ENCODE data around the gene SLC17A5. TPM values are rescaled to one million over a fixed set of nuclear protein-coding genes. Genes with fewer than 3 reads are reported as not detected.
"Not testable (repeated sequence)": the region's sequence is repeated elsewhere in the genome, so short reads cannot be mapped to it uniquely, and the experiment has no call there.

Gene SLC17A5
- 13.9 TPM for polyA plus RNA-seq (ENCODE audit: insufficient read length)

- peak; percentile 95 for DNase-seq
Observed at GRCh38 chr6:73653571-73654424, at the start of gene SLC17A5. TSS of gene SLC17A5 (minus strand) at chr6:73653992. CDS start at chr6:73653886, 106 bp downstream.

DNA sequence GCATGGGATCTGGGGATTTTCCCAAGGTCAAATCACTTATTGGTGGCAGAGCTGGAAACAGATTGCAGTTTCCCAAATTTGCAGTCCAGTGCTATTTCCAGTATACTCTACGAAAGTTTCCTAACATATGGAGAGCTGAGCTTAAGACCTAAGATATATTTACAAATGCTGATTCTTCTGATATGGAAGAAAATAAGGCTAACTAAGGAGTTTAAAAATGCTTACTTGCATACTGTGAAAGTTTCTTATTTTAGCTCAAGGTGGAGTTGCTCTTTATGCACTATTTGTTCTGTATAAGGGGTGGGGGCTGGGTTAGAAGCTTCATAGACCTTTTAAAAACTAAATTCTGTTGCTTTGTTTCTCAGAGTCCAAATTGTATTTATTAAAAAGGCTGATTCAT, 49.7 kb upstream of the SLC17A5 start:
- no peak for DNase-seq

GRCh38 chr6:73702444-73702843, 48.7 kb upstream of the SLC17A5 start:
- DNase-seq, result no peak

DNA sequence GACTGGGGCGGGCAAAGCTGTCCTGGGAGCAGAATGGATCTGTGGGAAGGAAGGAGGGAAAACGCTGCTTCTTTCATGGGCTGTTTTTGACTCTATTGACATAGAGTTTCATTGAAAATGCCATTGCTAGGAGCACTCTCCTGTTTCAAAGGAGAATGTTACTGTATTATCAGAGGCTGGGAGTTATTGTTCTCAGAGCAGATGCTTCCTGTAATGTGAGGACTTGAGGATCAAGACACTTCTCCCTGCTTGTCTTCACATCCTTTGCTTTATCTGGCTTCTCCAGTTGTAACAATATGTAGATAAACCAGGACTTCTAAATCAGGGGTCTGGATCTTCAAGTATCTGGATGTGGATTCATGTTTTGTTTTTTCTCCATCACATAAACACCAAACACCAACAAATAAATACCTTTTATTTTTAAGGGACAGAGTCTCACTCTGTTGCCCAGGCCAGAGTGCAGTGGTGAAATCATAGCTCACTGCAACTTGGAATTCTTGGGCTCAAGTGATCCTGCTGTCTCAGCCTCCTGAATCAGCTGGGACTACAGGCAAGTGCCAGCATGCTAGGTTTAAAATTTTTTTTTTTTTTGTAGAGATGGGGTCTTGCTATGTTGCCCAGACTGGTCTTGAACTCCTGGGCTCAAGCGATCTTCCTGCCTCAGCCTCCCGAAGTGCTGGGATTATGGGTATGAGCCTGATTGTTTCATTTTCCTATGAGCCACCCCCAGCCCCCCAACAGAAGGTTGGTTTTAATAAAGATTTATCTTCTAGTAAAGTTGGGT, 46.1 kb upstream of the SLC17A5 start:
- no peak for DNase-seq

- no peak for DNase-seq
Observed at GRCh38 chr6:73696966-73697655, 43.3 kb upstream of the SLC17A5 start.

DNA sequence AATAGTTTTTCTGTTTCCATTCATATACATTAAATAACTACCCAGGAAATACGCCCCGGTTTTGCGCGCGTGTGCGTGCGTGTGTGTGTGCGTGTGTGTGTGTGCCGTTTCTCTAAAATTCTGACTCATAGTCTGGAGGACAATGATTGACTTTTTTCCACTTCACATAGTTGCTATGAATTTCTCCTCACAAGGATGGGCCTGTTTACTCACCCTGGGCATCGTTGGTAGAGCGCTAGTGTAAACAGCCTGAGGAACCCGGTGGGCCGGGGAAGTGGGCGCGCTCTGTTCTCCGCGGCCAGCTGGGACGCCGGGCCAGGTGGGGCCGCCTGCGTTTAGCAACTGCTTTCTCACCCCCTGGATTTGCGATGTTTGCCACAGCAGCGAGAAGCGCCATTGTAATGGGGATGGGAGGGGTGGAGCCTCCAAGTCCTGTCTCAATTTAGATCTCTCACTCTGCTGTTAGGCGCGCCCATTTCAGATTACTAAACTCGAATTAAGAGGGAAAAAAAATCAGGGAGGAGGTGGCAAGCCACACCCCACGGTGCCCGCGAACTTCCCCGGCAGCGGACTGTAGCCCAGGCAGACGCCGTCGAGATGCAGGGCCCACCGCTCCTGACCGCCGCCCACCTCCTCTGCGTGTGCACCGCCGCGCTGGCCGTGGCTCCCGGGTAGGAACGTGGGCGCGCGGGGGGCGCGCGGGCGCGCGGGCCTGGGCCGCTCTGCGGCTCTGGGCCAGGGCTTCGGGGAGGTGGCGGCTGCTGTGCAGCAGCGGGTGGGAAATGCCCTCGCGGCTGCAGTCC, 42.0 kb upstream of the SLC17A5 start, which contains the start of gene CD109:
Gene CD109 (plus strand): TSS at position 585 of the 803 bp plus-strand sequence. CDS start 13 bp downstream, at position 598.
- DNase-seq, result peak; percentile 85

DNA sequence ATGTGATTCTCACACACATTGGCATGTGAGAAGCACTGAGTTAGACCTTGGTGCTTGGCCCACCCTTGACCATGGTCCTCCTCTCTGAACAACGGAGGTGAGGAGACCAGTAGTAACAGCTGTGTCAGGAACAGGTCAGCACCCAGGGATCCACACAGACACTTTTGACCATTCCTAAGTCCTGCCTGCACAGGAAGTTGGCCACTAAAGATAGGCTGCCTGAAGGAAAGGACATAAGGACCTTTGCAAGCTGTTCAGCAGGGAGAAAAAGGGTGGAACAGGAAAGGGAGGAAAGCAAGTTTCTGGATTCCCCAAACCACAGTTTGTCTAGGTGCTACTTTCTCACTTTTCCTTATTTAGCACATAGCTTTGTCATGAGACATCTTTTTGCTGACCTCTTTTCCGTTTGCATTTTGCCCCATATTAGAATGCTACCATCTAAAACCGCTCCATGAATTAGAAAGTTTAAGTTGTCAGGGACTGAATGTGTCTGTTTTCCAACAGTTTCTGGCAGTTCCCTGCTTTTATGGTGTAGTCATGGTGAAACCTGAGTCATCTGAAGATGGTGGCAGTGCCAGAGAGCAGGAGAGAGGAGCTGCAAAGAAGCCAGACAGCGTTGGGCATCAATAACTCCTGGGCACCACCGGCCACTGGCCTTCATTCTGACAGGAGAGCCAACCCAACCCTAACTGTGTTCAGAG, 41.1 kb upstream of the SLC17A5 start:
- peak; percentile 48 for DNase-seq

DNA sequence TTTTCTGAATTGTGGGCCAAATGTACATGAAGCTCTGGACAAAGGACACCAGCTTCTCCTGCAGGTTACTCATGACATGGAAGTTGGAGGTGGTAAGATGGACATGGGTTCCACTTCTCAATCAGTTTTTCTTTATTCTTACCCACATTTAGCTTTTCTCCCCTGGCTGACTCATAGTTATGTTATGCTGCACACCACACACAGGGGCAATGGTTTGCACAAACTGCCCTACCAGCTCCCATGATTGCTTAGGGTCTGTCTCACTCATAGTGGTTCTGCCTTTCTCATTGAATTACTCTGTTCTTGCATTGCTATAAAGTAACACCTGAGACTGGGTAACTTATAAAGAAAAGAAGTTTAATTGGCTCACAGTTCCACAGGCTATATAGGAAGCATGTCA, 37.7 kb upstream of the SLC17A5 start:
- DNase-seq, result no peak

GRCh38 chr6:73690056-73690455, 36.3 kb upstream of the SLC17A5 start:
- DNase-seq, result no peak

DNA sequence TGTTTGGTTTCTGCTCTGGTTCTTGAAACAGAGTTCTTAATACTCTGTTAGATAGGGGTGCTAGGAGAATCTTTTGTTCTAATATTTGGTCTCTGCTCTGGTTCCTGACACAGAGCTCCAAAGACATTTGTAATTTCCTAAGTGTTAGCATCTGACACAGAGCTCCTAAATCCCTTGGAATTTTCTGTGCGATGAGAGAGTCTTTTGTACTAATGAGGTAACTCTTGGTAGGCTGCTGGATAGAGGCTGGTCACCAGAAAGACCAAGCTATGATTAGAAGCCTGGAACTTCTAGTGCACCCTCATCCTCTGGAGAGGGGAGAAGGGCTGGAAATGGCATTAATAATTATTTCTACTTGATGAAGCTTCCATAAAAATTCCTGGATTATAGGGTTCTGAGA, 34.6 kb upstream of the SLC17A5 start:
- DNase-seq, result no peak

DNA sequence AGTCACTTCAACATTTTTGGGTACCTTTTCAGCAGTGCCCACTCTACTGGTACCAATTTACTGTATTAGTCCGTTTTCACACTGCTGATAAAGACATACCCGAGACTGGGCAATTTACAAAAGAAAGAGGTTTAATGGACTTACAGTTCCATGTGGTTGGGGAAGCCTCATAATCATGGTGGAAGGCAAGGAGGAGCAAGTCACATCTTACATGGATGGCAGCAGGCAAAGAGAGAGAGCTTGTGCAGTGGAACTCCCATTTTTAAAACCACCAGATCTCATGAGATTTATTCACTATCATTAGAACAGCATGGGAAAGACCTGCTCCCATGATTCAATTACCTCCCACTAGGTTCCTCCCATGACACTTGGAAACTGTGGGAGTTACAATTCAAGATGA, 29.8 kb upstream of the SLC17A5 start:
- not testable (repeated sequence) for DNase-seq

- no peak for DNase-seq
Observed at GRCh38 chr6:73680289-73680918, 26.6 kb upstream of the SLC17A5 start.

DNA sequence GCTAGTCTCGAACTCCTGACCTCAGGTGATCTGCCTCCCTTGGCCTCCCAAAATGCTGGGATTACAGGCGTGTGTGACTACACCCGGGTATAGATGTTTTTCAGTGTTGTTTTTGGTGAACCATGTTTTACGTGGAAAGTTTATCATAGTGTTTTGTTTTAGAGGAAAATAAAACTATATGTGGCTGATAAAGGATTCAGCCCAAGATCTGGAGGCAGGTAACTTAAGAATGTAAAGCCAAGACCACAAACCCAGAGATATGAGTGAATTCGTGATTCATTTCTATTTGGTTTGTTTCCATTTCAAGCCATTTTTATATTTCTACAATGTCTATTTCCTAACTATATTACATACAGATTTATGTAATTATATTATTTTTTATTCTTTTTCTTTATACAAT, 26.1 kb upstream of the SLC17A5 start:
- not testable (repeated sequence) for DNase-seq

GRCh38 chr6:73679009-73679408, 25.2 kb upstream of the SLC17A5 start:
- DNase-seq, result no peak

DNA sequence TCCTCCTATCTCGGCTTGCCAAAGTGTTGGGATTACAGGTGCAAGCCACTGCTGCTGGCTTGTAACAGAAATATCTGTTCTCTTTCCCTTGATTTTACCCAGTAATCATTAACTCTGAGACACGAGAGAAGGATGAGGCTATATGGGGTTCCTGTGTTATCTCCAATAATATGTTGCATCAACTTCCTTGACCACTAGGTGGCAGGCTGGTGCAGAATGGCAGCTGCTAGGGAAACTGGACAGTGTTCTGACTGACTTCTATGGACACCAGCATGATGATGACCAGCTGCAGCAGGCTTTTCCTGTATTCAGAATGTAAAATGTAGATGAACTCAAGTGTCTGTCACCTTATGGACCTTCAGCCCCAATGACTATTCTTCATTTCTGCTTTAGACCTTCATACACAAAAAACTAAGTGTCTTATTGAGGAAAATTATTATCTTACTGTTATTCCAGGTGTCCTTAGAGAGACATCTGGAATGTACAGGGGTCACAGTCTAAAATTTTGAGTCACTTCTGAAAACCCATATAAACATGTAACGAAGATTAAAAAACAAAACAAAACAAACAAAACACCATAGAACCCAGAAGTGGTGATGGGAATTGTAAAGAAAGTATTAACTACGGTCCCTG, 21.8 kb upstream of the SLC17A5 start:
- peak; percentile 79 for DNase-seq

DNA sequence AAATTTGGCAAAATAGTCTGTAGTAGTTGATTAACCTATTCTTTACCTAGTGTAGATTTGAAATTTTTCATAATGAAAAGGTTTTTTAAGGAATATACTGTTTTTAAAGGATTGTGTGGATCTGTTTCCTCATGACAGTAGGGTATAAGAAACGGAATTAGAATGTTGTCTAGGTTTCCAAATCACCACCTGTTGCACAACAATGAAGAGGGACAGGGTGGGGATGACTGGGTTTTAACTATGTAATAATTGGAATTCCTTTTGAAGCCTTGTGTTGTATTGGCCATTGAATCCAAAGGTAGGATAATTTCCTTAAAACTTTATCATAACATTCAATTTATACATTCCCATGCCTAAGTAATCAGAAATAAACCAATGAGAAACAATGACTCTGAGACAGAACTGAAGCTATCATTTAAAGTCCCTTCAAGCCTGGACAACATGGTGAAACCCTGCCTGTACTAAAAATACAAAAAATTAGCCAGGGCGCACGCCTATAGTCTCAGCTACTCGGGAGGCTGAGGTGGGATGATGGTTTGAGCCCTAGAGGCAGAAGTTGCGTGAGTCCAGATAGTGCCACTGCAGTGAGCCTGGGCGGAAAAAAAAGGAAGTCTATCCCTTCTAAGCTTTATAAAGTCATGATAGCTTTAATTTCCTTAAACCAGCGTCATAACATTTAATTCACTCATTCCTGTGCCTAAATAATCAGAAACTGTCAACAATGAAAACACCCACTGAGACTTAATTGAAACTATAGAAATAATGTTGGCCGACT, 18.3 kb upstream of the SLC17A5 start:
- no peak for DNase-seq

- no peak for DNase-seq
Observed at GRCh38 chr6:73669005-73669404, 15.2 kb upstream of the SLC17A5 start.

GRCh38 chr6:73667798-73668197, 14.0 kb upstream of the SLC17A5 start:
- DNase-seq, result no peak

GRCh38 chr6:73666393-73666792, 12.6 kb upstream of the SLC17A5 start:
- no peak for DNase-seq

Data from hindlimb muscle (tissue), 1 donor.